SKM-1 (cell line): ENCODE measurements around the gene ZHX3.

ENCODE experiments used
- DNase-seq: peaks from one replicate; lab custom pipeline; 2025; ENCODE audit not compliant: unreplicated experiment; lab: John Stamatoyannopoulos, UW

The ZHX3 gene

DNA sequence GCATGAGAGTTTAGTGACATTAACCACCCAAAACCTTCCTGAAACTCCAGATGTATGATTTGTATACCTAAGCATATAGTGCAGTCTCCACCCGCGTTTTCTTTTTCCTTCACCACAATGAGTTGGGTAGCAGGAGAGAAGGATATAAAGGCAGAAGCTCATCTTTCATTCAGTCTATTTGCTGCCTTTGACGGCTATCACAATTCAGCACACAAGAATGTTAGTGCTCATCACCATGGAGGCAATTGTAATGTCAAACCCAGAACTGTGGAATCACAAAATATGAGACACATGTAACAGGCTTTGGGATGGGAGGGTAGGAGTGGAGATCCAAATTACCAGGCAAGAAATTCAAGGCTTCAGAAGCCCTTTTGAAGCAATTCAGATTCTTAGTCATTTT lies 17.6 kb downstream of the ZHX3 start:
- no peak for DNase-seq

- DNase-seq, result no peak
These were observed 24.1 kb downstream of the ZHX3 start for GRCh38 chr20:41293269-41294037.

DNA sequence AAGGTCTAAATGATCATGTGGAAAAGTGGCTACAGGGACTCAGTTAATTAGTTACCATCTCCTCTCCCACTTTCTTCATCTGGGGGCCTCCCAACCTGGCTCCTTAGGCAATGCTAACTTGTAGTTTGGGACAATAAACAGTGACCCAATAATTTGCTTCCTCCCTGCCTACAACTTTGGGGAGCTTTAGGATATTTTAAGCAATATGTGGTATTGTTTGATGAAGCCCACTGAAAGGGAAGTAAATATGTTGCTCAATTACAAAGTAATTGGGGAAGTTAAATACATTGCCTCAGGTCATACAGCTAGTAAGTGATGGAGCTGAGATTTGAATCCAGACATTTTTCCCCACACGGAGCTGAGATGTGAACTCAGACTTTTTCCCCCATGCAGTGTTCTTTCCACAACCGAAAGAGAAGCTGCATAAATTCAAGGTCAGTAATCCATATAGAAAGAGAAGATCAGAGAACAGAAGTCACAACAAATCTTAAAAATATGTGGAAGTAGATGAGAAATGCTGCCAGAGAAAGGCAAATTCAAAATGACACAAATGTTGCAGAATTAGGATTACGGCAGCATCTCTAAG lies 26.6 kb downstream of the ZHX3 start:
- peak; percentile 4 for DNase-seq

DNA sequence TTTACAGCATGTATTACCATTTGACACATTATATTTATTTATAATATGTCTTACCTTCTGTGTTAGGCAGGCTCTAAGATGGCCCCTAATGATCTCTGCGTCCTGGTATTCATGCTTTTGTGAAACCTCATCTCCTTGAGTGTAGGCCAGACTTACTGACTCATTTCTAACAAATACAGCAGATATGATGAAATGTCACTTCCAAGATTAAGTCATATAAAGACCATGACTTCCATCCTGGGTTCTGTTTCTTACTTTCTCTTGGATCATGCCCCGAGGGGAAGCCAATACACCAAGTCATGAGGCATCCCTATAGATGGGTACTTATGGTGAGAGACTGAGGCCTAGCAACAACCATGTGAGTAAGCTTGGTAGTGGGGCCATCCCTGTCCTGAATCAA lies 30.2 kb downstream of the ZHX3 start:
- no peak for DNase-seq

DNA sequence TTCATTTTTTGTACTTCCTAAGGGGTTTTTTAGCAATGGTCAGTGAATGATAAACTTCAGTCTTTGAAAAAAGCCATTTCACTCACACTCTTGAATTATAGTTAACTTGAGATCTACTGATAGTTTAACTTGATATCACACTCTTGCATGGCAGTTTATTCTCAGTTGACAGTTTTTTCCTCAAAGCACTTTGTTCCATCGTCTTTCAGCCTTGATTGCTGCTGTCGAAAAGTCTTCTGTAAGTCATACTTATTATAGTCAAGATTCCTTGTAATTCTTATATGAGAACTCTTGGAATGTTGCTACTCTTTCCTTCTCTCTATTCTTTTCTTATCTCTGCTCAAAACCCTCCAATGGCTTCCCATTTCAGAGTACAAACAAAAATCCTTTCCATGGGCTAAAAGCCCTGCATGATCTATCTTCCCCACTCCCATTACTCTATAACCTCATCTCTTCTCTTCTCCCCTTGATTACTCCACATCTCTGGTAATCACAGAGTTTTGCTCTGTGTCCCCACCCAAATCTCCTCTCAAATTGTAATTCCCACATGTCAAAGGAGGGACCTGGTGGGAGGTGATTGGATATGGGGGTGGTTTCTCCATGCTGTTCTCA lies 31.2 kb downstream of the ZHX3 start:
- no peak for DNase-seq

DNA sequence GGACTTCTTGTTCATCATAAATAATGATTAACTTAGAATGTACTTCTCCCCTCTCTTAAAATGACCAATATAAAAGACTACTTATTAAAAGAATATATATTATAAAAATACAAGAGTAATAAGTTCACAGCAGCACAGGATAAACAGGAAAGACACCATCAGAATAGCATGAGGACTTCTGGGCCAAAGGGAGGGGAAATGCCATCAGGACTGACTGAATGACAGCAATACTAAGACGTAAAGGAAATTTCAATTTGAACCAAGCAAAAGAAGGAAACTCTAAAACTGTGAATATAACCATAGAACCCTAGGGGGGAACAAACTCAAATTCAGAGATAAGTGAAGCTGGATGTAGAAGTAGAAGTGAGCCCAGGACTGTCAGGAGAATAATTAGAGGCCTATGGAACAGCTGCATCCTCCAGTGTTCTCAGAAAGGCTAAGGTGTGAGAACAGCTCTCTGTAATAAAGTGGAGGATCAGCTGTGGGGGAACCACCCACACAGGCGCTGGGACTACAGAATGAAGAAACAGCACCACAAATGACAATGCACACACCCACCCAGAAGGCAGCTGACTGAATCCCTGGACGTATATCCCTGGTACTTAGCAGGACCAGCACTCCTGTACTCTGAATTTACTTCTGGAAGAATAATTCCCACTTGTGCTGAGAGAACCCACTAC lies 37.8 kb downstream of the ZHX3 start:
- DNase-seq, result no peak

- no peak for DNase-seq
These were observed 38.6 kb downstream of the ZHX3 start for GRCh38 chr20:41278936-41279335.

GRCh38 chr20:41277049-41277448 lies 40.5 kb downstream of the ZHX3 start:
- no peak for DNase-seq

DNA sequence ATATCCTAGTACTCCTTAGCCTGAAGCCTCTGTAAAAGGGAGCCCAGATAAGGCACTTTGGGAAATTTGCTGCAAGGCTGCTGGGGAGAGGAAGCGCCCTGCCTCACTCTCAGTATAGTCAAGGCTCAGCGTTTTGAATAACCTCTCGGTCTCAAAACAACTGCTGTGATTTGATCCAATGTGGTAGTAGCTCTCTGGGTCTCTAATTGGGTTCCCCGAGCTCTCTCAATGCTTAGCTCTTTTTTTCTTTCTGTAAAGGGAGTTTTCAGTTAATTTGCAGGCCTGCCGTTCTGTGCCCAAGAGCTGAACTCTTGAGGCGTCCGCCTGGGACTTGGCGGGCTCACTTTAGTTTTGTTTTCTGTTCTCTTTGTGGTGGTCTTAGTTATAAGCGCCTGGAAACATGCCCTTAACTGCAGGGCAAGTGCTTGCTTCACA lies 41.2 kb downstream of the ZHX3 start:
- no peak for DNase-seq

GRCh38 chr20:41275301-41275731 lies 42.2 kb downstream of the ZHX3 start:
- DNase-seq, result no peak

DNA sequence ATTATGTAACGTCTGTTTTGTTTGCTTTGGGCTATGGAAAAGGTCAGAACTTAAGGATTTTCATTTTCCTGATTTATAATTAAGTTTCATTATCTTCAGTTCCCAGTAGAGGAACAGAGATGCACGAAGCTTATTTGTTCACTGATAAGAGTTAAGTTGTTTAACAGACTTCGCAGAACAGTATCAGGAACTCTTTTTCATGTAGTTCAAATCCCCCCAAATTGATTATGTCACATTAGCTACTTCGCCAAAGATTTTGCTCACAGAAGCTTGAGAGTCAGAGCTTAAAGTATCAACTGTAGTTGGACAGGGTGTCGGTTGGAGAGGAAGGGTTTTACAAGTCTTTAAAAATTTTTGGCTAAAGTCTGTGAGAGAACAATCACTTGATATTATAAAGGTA lies 43.4 kb downstream of the ZHX3 start:
- DNase-seq, result no peak

- DNase-seq, result no peak
These were observed 44.1 kb downstream of the ZHX3 start for GRCh38 chr20:41273445-41273844.

GRCh38 chr20:41272339-41272738 lies 45.2 kb downstream of the ZHX3 start:
- DNase-seq, result no peak

DNA sequence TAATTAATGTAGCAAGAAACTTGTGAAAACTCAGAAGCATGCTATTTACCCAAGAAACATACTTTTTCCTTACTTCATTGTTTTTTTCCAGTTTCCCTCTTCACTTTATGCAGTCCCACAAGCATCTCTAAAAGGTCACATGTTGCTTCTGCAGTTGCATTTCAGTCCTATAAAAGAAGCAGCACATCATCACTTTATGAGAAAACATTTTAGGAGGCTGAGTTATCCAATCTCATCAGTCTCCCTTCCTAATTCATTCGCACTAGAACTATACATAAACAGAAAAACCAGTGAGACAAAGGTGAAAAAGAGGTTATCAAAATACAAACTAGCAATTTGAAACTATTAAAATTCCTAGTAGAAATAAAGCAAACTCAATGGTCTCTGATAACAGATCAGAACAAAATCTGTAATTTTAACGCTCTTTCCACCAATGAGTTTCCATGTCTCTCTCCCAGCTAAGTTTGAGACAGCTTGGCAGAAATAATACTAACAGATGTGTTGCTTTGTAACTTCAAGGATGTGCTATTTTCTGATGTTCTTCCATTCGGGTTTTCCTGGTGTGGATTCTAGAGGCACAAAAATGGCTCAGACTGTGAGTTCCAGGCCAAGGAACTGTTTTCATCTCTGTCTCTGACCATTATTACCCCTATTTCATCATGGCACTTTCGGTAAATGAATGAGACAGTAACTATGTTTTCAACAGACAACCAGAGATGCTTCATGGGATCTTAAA lies 48.4 kb downstream of the ZHX3 start:
- no peak for DNase-seq

- DNase-seq, result no peak
These were observed 49.1 kb downstream of the ZHX3 start for GRCh38 chr20:41268402-41268801.

- no peak for DNase-seq
These were observed 51.6 kb downstream of the ZHX3 start for GRCh38 chr20:41265938-41266337.

DNA sequence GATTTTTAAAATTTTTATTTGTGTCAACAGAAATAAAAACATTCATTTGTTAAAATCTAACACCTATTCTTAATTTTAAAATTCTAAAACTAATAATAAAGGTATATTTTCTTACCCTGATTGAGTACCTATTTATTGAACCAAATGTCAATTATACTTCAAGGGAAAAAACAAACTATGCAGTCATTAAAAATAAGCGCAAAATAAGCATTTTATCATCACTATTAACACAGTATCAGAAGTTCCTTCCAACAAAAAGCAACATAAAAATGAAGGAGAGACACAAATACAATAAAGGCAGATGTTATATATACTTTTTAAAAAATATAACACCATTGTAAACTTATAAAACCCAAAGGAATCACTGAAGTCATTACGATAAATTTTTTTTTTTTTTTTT lies 52.7 kb downstream of the ZHX3 start:
- DNase-seq, result no peak

GRCh38 chr20:41261790-41262717 lies 55.5 kb downstream of the ZHX3 start:
- no peak for DNase-seq

GRCh38 chr20:41261260-41261659 lies 56.3 kb downstream of the ZHX3 start:
- DNase-seq, result no peak

GRCh38 chr20:41260734-41261220 lies 56.8 kb downstream of the ZHX3 start:
- no peak for DNase-seq
